Endometrial microvascular endothelial cells (primary cell): ENCODE measurements around the gene ANKRD39. TPM values are rescaled to one million over a fixed set of nuclear protein-coding genes. Genes with fewer than 3 reads are reported as not detected.

Source experiments
- in situ Hi-C: cut with HindIII; loops from 2 replicates; pipeline ENCODE4 v1.10.0; 2017; ENCODE audit warnings: low sequenced_read_pairs, low pct_unique_long_range_greater_than_20kb; ENCODE audit errors: inconsistent ontology term
- total RNA-seq: library from RNA; depleted of rRNA; stranded (reverse); fragments of >200 nt; gene quantifications from one replicate; pipeline ENCODE4 v1.2.3, GENCODE V29; 2015; ENCODE audit errors: inconsistent ontology term

The ANKRD39 gene
- total RNA-seq, 1 donor from 2014 or later: 13.3 TPM

DNA sequence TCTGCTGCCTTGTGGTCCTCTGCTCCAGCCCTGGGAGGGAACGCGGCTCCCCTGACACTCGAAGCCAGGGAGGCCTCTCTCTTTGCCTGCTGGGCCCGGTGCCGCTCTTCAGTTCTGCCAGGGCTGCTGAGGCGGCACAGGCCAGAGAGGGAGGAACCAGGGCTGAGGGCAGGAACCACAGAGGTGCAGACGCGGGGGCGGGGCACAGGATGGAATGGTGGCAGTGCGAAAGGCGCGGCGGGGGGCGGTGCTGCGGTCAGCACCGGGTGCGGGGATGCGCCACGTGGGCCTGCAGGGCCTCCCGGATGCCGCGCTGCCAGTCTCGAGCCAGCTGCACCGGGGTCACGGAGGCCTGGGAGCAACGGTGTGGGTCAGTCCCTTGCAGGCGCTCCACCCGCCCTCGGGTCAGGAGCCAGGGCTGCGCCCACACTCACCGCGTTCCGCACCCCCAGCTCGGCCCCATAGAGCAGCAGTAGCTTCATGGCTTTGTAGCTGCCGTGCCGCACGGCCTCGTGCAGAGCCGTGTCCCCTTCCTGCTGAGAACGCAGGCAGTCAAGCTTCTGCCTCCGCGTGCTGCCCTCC, 18.4 kb downstream of the ANKRD39 start:
- in situ Hi-C loops: no loop called here

DNA sequence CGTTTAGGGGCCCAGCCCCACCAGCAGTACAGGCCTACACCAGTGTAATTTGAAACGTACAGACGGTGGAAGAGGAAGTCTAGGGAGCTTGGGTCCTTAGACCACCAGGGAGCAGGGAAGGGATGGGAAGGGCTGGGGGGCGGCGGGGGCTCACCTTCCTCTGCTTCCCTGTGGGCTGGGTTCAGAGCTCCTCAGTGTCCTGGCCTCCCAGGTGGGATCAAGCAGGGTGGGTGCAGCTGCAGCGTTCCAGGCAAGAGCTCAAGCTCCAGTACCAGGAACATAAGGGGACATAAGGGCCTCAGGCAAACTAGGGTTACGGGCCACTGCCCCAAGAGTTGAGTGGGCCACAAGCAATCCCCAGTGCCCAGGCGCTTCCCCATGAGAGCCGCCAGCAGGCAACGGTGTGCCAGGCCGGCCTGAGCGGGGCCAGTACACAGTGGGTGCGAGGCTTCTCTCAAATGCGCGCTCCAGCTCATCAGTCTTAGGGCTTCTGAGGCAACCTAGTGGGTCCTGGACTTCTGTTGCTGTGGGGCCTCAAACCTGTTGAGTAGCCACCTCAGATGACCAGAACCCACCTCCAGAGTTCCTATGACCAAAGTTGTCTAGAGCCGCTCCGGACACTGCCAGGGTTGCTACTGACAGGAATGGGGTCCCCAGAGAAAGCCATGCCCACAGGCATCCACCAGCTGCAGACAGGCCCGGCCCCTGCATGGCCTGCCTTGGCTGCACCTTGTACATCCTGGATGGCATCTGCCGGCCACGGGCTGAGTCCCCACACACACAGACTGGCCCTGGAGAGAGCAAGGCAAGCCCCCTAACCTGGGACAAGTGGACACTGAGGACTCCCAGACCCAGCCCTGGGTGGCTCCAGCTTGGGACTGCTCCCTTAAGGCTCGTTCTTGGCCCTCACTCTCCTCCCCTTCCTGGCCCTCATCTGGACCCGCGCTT, 19.2 kb downstream of the ANKRD39 start:
- in situ Hi-C loops: no loop called here

DNA sequence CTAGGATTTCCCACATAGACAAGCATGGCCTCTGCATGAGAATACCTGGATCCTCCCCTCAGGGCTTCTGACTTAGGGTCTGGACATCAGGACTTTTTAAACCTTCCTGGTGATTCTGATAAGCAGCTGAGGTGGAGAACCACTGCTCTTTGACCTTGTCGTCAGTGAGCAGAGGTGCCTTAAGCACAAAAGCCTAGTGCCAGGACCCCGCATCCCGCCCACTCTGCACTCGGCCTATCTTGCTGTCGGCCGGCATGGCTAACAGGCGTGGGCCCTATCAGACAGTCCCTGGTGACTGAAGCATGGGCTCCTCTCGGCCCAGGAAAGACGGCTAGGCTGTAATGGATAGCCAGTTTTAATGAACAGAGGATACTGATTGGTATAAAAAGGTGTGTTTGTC, 20.2 kb downstream of the ANKRD39 start:
- in situ Hi-C loops: no loop called here

DNA sequence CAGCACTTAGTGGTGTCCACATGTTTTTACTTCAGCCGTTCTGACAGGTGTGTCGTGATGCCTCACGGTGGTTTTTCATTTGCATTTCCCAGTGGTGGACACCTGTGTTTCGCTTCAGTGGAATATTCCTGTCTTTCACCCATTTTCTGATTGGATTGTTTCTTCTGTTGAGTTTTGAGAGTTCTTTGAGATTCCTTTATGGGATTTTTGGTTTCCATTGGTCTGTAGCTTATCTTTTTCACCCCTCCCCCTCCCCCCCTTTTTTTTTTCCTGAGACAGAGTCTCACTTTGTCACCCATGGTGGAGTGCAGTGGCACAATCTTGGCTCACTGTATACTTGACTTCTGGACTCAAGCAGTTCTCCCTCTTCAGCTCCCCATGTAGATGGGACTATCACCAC, 22.0 kb downstream of the ANKRD39 start:
- in situ Hi-C loops: no loop called here

DNA sequence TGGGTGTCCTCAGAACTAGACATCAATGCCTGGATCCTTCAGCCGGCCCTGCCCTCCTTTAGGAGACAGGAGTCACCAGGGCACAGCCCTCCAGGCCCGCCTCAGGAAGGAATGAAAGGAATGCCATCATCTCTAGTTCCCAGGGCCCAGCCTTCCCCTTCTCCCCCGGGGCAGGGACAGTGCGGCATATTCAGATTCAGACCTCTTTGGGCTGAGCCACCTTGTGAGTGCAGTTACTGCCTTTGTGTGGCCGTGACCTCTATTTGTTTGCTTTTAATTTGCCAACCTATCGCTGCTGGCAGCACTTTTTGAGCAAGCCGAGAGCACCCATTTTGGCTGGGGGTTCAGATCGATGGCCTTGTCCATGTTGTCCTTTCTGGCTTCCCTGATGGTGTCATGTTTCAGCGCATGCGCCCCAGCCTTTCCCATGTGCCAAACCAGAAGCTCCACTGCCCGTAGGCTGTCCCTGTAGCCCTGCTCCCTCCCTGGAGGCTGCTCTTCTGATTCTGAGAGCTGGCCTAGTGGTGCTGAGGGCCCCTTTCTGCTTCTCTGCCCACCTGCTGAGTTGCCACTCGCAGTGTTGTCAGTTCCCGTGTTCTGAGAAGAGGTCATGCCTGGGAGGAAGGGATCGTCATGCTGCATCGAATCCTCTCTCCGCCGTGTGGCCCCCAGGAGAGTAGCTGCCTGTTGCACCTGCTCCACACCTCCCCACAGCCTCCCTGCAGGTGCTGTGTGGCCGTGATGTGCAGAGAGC, 24.9 kb downstream of the ANKRD39 start:
- in situ Hi-C loops: no loop called here

DNA sequence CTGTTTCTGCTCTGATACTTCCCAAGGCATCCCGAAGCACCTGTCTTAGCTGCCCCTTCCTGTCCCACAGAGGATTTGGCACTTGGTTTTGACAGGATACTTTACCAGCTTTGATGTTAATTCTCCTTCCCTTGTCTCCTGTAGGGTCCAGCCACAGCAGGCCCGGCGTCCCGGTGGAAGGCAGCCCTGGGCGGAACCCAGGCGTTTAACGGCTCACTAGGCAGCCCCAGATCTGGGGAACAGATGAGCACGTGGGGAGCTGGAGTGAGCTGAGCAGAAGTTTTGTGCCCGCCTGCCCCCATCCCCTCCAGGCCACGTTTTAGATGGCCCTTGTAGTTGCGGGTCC, 25.4 kb downstream of the ANKRD39 start:
- in situ Hi-C loops: no loop called here

DNA sequence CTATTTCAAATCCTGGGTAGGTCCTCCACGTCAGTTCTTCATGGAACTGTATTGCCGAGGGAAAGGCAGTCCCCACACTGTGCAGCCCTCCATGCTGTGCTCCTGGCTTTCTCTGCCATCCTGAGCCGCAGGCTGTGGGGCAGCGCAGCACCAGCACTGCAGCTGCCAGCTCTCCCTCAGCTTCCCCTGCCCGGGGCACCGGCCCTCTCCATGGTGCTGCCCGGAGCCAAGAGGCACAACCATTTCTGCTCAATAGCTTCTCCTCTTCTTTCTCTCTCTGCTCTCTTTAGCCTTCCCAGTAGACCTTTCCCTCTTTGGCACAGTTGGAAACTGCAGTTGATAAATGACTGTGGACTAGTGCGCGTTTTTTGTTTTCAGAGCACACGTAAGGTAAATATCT, 26.1 kb downstream of the ANKRD39 start:
- in situ Hi-C loops: no loop called here

DNA sequence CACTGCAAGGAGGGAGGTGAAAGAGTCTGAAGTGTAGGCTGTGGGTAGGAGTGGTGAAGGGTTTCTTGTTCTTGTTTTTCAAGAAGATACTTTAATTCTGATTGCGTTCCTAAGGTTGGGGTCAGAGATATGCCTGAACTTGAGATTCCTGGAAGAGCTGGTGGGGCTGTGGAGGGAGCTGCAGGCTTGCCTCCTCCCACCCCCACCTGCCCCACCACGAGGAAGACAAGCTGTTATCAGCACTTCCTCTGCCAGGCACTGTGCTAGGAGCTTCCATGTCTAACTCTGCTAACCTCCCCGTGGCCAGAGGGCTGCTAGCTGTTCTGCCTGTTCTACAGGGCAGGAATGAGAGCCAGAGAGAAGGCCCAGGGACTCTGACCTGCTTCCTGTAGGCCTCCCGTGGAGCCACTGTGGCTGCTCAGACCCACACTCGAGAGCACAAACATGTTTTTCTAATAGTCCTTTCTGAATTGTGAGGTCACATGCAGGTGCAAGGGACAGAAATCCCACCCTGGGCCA, 27.7 kb downstream of the ANKRD39 start:
- in situ Hi-C loops: no loop called here

DNA sequence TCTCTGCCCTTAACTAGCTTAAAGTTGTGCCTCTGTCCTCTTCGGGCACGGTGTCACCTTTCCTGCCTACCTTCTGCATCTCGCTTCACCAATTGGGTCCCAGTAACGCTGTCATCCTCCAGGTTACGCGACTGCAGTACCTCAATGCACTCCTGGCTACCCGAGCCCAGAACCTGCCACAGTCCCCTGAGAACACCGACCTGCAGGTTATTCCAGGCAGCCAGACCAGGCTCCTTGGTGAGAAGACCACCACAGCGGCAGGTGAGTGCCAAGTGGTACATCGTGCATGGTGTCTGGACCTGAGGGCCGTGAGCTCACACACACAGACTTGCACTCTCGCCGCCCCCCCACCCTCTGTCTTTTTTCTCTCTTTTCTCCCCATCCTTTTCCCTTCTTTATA, 28.9 kb downstream of the ANKRD39 start:
- in situ Hi-C loops: no loop called here

DNA sequence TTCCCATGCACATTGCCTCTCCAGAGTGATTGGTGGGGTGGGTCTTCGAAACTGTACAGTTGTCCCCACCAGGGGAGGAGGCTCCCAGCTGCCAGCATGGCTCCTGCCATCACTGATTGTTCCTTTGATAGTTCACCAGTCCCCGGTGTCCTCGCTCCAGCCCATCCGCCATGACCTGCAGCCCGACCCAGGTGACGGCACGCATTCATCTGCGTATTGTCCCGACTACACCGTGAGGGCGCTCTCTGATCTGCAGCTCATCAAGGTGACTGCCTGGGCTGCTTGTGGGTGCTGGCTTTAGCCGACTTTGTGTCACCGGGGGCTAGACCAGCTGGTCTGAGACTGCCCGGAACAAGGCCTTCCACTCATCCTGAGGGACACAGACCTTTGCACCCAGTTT, 29.4 kb downstream of the ANKRD39 start:
- in situ Hi-C loops: no loop called here

DNA sequence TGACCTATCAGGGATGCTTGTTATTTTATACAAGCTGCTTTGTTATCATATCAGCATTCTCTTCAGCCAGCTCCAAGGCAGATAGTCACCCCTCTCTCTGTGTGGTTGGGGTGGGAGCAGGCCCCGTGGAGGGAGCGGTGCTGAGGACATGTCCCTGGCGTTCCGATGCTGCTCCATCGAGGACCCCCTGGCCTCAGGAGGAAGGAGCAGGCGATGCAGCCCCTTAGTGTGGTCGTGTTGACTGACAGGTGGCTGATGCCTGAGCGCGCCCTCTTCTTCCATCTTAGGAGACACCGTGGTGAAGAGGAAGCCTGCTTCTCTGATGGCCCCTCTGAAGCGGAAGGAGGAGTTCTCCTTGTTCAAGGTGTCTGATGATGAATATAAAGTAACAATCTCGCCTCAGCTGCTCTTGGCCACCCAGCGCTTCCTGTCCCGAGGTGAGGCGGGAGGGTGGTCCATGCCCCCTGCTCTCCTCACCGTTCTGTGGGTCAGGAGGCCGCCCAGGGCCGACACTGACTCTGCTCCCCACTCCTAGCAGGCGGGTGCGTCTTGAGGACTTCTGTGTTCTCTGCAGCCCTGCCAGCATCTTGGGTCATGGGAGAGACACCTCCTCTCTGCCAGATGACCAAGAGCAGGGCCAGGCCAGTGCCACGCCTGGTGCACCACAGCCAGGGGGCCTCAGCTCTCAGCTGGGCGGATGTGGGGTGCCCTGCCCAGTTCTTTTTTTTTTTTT, 31.1 kb downstream of the ANKRD39 start:
- in situ Hi-C loops: no loop called here

DNA sequence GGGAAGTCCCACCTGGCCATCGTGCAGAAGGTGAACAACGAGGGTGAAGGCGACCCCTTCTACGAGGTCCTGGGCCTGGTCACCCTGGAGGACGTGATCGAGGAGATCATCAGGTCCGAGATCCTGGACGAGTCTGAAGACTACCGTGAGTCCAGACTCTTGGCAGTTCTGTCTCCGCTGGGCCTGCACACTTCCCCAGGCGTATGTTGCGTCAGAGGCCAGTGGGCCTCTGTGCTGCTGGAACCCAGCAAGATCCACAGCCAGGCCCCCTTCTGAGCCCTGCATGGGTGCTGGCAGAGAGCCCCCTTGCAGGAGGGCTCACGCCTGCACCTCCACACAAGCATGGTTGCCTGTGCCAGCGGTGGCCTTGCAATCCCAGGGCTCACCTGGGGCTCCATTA, 32.8 kb downstream of the ANKRD39 start:
- in situ Hi-C loops: no loop called here

DNA sequence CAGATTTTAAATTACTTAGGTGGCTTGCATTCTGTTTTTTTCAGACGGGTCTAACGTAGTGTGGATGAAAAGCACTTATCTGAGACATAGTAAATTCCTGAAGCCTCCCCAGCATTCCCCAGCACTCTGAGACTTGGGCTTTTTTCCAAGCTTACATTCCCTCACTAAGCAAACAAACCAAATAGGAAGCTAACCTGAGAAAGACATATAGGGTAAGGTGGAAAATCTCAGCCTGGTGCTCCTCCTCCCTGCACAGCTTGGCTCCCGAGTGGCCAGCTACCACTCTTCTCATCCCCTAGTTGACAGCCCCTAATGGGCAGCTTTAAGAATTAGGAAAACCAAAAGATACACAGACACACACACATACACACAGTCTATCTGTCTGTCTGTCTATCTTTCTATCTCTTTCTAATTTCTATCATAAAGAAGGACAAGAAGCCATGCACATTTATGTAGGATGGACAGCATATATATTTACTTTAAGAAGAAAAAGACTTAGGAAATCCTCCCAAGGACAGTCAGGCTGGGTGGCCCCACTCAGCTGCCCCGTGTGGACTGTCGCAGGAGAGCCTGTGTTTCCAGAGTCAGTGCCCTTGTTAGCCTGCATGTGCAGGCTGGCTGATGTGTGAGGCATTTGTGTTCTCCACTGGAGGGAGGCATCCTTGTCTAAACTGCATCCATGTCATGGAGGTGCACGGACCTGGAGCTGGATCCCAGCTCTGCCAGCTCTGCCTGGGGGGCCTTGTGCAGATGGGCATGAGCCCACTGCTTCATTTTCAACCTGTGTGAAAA, 33.5 kb downstream of the ANKRD39 start:
- in situ Hi-C loops: no loop called here

DNA sequence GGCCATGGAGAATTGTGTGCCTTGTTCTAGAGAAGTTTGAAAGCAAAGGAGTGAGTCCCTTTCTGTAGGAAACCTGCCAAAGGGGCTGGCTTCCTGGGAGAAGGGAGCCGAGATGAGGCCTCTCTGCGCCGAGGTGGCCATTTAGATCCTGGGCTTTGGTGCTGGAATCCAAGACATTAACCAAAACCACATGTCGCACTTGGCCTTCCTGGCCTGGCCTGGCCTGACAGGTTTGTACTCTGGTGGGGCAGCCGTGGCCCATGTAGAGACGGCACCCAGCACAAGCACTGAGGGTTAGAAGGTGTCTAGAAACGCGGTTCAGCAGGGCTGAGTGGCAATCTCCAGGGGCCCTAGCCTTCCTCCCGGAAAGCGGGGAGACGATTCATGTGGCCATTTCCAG, 34.6 kb downstream of the ANKRD39 start:
- in situ Hi-C loops: no loop called here

DNA sequence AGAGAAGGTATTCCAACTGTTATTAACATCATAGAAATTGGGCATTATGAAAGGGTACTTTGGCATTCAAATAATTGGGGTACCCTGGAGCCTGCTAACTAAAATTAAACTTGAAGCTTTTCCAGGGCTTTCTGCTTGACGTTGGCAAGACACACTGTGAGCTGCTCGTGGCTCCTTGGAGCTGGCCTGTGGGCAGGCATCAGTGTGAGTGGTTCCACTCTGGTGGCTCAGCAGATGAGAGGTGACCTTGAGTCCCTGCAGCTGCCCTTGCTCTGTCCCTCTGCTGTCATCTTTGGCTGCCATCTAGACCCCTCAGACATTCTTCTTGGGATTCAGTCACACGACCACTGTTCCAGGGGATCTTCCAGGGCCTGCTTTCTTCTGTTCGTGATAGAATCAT, 35.0 kb downstream of the ANKRD39 start:
- in situ Hi-C loops: no loop called here

DNA sequence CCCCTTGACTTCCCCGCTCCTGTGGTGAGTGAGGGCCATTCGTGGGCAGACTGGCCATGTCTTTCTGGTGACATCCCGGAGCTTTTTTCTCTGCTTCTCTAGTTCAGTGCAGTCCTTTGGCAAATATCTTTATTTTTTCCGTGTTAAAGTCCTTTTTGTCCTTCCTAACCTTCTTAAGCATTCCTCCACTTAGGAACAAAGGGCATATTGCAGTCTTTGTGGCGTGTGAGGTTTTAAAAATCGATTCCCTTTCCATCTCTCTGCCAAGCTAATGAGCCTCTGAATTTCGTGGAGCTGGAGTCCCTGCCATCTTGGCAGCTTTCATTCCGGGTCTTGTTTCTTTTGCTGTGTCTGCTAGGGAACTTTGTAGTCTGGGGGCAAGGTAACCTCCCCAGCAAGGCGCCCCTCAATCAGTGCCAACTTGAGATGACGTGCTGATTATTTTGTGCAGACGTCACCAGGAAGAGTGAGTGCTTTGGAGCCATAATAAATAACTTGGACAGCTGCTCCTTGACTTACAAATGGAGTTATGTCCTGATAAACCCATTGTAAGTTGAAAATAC, 36.6 kb downstream of the ANKRD39 start:
- in situ Hi-C loops: no loop called here

DNA sequence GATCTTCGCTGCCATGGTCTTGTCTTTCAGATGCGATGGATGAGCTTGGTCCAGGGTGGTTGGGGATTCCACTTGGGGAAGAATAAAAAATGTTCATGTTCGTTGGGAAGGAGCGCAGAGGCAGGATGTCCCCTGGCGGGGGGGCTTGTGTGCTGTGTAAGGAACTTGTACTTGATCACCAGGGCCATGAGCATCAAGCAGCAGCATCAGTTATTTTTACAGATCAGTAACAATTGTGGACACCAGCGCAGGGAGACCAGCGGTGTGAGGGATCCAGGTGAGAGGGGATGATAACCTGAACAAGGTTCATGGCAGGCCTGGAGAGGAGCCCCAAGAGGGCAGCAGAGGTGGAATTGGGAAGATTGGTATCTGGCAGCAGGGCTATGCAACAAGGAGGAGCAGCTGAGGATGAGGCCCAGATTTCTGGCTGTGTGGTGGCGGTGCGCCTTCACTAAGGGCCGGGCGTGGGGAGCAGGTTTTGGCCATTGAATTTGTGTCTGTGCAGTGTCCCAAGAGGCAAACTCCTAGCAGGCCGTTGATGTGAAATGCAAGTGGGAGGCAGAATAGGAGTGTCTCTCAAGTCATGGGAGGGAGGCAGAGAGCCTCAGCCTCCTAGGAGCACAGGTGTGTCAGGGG, 37.8 kb downstream of the ANKRD39 start:
- in situ Hi-C loops: no loop called here
